ENCODE results near the gene TSFM. TPM values are rescaled to one million over a fixed set of nuclear protein-coding genes. Genes with fewer than 3 reads are reported as not detected.

TSFM gene
- total and polyA plus RNA-seq, 9 of the 15 experiments (the other 6 are each of a cell fraction or from before 2014, with no cell fraction given): 44.6 to 198 (median 60.2) TPM

- TF ChIP-seq RBBP5 (IDR thresholded peaks at IDR 0.05; ENCODE audit: borderline replicate concordance, insufficient read depth, low read length, poor library complexity, severe bottlenecking) (peak; percentile 34), ZNF507 (tag; conservative IDR thresholded peaks at IDR 0.05) (no peak), SMARCA5 (IDR thresholded peaks at IDR 0.05) (no peak), CHD2 (IDR thresholded peaks at IDR 0.05; ENCODE audit: low read depth, low read length) (0 out of 2 replicates have a peak, but pooled peaks have one; percentile 27), C11orf30 (IDR thresholded peaks at IDR 0.05; ENCODE audit: low read depth) (no peak), ZNF77 (CRISPR knock-in tag; IDR thresholded peaks at IDR 0.05) (no peak), LEF1 (IDR thresholded peaks at IDR 0.05) (peak; percentile 76), ARID1B (IDR thresholded peaks at IDR 0.05) (peak; percentile 18; the same call in 1 of the 2 replicates), ZNF280B (CRISPR knock-in tag; IDR thresholded peaks at IDR 0.05) (no peak), FOXK2 (conservative IDR thresholded peaks at IDR 0.05 in 1 of 2, IDR thresholded peaks at IDR 0.05 in 1 of 2; ENCODE audit: low read depth in 2 of 2) (0 out of 4 replicates have a peak, but pooled peaks of 1 of the 2 experiments have one; percentile 16), CLOCK (CRISPR knock-in tag; IDR thresholded peaks at IDR 0.05; ENCODE audit: borderline replicate concordance) (no peak), RNF2 (IDR thresholded peaks at IDR 0.05) (peak; percentile 54; the same call in 1 of the 2 replicates), ZNF766 (CRISPR knock-in tag; conservative IDR thresholded peaks at IDR 0.05) (no peak), SIRT6 (IDR thresholded peaks at IDR 0.05; ENCODE audit: low read depth, low read length) (no peak), NR2C1 (IDR thresholded peaks at IDR 0.05) (no peak), NR2C1 (tag; IDR thresholded peaks at IDR 0.05) (no peak), TSHZ1 (CRISPR knock-in tag; IDR thresholded peaks at IDR 0.05) (no peak), ETS1 (conservative IDR thresholded peaks at IDR 0.05; ENCODE audit: control insufficient read depth, low read depth, low read length) (no peak; the same call in 1 of the 2 replicates), GABPA (tag; conservative IDR thresholded peaks at IDR 0.05; ENCODE audit: low read depth) (peak; percentile 74)
Observed at GRCh38 chr12:57836442-57837375, 54.1 kb downstream of the TSFM start (continued).

Measured in K562 (cell line).